H54 (cell line): ENCODE results near the gene PARD6G.
"Not testable (repeated sequence)": the region's sequence is repeated elsewhere in the genome, so short reads cannot be mapped to it uniquely, and the experiment has no call there.

Experiments
- DNase-seq: peaks from one replicate; pipeline ENCODE4 v3.0.0; 2011; ENCODE audit warnings: low spot score, mixed read lengths; ENCODE audit not compliant: insufficient read length
- FAIRE-seq: peaks from 3 replicates; lab custom pipeline; 2011; peaks lifted over from hg19 to GRCh38; lab: Jason Lieb, UNC
- POLR2A ChIP-seq: IDR thresholded peaks from 2 replicates; pipeline ENCODE4 v1.6.1; 2011; ENCODE audit warnings: low read depth, mild to moderate bottlenecking, low read length

The PARD6G gene

DNA sequence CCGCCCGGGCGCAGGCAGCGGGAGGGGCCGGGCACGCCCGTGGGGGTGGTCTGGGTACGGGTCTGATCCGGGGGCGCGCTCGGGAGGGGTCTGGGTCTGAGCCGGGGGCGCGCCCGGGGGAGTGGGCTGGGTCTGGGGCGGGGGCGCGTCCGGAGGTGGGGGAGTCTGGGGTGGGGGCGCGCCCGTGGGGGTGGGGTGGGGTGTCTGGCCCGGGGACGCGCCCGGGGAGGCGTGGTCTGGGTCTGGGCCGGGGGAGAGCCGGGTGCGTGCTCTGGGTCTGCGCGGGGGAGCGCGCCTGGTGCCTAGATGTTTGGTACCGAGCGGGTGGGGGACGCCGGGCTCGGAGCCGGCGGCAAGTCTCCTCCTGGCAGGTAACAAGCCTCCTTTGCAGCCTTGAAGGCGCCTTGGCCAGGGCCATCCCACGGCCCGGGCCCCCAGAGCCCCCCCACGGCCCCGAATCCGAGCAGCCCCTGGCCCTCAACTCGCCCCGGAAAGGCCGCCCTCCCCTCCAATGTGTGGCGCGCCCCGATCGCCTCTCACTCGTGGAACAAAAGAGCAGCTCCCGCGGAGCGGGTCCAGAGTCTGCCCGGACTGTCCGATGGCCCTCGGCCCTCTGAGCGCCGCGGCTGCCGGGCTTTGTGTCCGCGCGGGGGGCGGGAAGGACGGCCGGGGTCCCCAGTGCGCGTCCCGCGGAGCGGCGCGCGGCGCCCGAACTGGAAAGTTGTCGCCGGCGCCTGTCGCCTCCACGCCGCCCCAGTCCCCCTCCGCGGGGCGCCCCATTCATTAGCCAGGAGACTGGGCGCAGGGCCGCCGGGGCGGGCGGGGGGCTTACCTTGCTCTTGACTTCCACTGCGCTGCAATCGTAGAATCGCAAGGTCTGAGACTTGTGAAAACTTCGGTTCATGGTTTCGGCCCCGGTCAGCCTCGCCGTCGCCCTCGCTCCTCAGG is 595 bp downstream of the PARD6G start:
- DNase-seq (no peak), FAIRE-seq (no peak)
- no peak for TF ChIP-seq POLR2A

DNA sequence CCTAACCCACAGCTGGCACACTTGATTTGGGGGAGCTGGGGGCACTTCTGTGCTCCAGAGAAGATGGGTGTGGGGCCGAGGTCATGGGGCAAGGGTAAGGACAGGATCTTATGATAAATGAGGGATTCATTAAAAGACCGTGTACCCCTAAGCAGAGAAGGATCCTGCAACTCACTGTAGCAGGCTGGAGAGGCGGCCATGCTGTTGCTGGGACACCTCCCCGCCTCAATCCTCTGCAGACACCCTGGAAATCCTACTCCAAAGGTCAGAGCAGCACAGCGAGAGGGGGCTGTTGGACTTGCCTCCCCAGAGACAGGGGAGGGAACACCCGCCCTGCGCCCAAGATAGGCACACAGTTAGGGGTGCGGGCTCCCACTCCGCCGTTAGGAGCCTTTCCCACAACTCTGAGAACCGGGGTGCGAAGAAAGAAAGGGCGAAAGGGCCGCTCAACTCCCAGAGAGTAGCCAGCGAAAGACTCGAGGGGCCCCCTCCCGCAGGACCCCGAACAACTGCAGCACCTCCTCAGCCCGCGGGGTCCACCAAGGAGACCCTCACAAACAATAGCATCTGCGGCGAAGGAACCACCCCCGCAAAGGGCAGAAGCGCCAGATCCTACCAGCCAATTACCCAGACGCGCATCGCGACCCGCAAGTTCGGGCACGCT is 1.4 kb downstream of the PARD6G start:
- DNase-seq (no peak), FAIRE-seq (no peak)
- no peak for TF ChIP-seq POLR2A

DNA sequence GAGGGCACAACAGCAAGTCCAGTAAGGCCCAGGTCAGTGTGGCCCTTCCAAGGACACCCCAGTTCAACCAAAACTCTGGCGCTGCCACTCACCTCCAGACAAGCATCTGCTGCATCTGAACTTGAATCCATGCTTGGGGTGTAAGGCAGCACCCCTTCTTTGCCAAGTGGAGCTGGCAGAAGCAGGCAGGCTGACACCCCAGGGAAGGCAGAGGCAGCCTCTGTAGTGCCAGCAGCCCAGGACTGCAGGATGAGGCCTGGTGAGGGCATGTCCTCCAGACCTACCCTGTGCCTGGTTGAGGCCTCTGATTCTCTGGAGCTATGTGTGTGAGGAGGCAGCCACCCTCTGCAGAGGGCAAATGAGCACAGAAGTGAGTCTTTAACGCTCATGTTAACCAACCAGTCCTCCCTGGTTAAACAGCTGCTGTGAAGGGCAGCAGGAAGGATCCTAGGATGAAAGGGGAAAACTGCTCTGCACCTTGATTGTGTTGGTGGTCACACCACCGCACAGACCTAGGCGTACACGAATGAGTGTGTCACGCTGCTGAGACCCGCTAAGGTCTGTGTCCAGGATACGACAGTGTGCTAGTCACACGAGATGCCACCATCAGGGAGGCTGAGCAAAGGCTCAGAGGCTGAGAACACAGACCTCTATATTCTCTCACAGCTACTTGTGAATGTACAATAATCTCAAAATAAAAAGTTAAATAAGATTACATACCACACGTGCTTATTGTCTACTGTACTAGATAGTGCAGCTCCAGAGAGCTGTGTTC is 2.2 kb downstream of the PARD6G start:
- TF ChIP-seq POLR2A, result no peak
- DNase-seq, result no peak
- FAIRE-seq, result no peak

DNA sequence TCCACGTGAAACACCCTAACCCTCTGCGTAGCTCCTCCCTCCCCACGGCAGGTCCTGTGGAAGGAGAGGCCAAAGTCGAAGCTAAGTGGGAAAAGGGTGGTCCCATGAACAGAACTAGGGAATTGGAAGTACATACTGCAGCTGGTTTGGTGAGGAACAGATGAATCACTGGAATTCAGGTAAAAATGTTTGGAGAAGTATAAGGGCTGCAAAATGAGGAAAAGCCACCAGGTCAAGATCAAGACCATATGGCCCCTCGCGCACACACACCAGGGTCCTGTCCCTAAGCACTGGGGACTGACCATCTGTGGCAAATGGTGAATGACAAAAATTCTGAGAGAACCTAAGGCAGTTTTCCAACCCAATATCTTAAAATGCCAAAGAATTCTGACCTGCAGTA is 3.1 kb downstream of the PARD6G start:
- DNase-seq (no peak), FAIRE-seq (no peak)
- no peak for TF ChIP-seq POLR2A

DNA sequence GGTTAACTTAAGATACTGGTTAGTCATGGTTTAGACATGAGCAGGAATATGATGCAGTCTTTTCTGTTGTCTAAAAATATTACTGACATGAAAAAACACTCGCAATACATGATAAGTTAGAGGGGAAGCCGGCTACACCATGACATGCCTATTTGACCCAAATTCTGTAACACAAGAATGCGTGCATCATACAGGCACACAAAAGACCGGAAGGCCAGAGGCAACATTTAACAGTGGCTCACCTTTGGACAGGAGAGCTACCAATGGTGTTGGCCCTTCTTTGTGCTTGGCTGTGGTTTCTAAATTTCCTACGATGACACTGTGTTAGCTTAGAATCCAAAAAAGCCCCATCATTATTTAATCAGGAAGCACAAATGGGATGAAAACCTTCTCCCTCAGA is 4.1 kb downstream of the PARD6G start:
- no peak for TF ChIP-seq POLR2A
- DNase-seq (no peak), FAIRE-seq (no peak)

DNA sequence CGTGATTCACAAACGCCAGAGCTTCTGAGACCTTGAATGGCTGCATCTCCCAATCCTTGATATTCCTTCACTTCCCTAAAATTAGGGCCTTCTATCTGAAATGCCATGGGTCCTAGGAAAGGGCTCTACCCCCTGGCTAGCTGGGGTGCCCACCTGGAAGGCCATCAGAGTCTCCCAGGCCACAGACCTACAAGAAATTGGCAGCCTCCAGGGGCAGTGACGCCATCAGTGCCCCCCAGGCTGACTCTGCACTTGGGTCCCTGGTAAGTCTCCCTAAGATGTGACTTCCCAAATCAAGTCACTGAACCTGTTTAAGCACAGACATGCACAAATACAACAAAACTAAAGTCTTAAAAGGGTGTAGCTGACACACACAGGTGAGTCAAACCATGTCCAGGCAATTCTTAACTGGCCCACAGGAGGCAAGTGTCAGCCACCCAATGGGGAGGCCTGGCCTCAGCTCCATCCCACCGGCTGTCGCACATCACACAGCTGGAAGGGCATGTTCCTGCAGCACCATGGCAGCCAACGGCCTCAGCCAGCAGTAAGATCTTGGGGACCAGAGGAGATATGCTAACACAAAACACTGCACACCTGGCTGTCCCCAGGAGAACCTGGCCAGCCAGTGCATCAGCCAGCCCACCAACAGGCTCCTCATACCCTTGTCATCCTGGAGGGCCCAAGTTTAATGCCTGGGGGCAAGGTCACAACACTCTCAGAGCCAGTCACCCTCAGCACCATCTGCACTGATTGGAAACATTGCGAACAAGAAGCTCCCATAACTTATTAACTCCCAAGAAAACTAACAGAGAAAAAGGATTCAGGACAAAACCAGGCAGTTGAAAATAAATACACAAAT is 5.2 kb downstream of the PARD6G start:
- FAIRE-seq, result no peak
- no peak for TF ChIP-seq POLR2A
- DNase-seq, result no peak

DNA sequence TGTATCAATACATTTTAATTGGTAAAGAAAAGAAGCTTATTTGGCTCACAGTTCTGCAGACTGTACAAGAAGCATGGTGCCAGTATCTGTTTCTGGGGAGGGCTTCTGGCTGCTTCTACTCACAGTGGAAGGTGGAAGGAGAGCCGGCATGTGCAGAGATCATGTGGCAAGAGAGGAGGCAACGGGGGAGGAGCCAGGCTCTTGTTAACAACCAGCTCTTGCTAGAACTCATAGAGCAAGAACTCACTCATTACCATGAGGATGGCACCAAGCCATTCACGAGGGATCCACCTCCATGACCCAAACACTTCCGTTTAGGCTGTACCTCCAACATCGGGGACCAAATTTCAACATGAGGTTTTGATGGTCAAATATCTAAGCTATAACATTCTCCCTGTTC is 7.5 kb downstream of the PARD6G start:
- no peak for TF ChIP-seq POLR2A
- DNase-seq (no peak), FAIRE-seq (no peak)

DNA sequence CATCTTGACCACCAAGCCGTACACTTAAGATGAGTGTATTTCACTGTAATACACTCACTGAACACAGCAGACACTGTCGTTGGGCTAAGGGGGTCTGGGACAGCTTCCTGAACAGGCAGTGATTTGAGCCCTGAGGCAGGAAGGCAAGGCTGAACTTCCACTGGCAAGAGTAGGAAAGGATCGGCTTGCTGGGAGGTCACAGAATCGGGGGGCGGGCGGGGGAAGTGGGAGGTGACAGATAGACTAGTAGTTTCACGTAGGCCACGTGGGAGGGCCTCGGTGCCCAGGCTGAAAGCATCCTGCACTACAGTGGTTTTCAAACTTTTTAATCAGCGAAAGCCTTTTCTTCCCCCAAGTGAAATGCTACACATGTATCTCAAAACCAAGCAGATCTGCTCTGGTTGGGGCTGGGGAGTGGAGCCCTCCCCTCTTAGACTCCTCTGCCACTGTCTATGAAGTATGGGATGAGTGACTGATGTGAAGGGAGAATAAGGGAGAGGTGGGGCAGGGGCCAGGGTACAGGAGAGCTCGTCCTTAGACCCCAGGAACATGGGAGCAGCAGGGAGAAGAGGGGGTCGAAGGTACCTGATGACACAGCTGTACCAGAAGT is 8.6 kb downstream of the PARD6G start:
- no peak for DNase-seq
- no peak for TF ChIP-seq POLR2A
- no peak for FAIRE-seq

DNA sequence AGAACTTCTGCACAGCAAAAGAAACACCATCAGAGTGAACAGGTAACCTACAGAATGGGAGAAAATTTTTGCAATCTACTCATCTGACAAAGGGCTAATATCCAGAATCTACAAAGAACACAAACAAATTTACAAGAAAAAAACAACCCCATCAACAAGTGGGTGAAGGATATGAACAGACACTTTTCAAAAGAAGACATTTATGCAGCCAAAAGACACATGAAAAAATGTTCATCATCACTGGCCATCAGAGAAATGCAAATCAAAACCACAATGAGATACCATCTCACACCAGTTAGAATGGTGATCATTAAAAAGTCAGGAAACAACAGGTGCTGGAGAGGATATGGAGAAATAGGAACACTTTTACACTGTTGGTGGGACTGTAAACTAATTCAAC is 9.8 kb downstream of the PARD6G start:
- FAIRE-seq, DNase-seq: not testable (repeated sequence)

DNA sequence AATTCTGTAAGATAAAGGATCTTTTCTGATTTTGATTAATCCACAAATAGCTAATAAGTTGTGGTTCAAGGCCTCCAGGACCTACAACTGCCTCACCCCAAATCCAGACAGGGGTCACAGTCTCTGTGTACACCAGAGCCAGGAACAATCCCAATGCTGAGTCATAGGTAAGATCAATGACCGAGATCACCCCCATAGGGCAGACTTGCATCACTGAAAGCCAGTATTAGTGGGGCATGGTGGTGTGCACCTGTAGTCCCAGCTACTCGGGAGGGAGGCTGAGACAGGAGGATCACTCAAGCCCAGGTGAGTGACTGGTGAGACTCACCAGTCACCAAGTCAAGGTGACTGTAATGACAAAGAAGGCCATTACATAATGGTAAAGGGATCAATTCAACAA is 12.9 kb downstream of the PARD6G start:
- DNase-seq, result no peak
- FAIRE-seq, result no peak
- no peak for TF ChIP-seq POLR2A

DNA sequence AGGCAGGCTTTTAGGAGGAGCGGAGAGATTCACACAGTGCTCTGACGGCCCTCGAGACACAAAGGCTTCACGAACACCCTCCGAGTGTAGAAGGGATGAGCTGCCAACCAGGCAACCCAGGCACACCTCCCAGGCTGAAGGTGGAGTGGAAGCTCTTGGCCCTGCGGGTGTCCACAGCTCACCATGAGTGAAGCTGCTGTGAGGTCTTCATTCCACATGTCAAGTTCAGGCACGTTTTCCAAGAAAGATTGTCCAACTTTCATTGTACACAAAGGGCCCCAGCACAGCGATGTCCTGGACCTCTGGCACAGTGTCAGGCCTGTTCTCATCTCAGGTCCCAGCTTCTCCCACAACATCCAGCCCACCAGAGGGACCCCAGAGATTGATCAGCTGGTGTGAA is 13.4 kb downstream of the PARD6G start:
- no peak for FAIRE-seq
- no peak for DNase-seq
- no peak for TF ChIP-seq POLR2A

DNA sequence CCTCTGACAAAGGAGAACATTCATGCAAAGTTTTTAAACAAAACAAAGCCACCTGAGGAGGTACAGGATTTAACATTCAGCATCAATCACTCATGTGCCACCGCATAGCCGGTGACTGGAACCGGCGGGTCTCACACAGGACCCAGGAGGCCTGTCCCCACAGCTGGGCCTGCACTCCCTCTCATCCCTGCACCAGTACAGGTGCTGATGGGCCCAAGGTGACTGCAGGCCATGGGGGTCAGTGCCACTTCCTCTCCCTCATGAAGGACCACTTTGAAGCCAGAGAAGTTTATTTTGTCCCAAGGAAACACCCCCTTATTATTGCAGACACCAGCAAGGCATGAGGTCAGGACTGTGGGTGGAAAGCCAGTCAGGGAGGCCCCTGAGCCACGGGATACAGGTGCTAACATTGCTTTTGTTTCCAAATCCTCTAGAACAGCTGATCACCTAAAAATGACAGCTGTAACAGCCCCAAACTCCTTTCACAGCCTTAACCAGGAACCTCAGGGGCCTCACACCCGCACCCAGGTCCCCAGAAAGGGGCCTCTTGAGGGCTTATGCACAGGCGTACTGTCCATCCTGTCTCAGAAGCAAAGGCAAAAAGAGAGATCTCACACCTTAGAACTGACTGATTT is 14.0 kb downstream of the PARD6G start:
- no peak for DNase-seq
- FAIRE-seq, result no peak
- no peak for TF ChIP-seq POLR2A
